Left lung (tissue), 10 donors: Measurements from ENCODE around the gene CYP4F22. TPM values are rescaled to one million over a fixed set of nuclear protein-coding genes. Genes with fewer than 3 reads are reported as not detected.
"Not testable (repeated sequence)": the region's sequence is repeated elsewhere in the genome, so short reads cannot be mapped to it uniquely, and the experiment has no call there.

Experiments used
- ATAC-seq: fragments of 200-7000 bp; cut with Tn5 transposase; one replicate; pipeline ENCODE4 v1.9.1; 2020; ENCODE audit warnings: moderate library complexity
- DNase-seq, 4 donors: peaks; one replicate each; pipeline ENCODE4 v3.0.0-alpha.2; 2013 to 2020
- H3K27ac ChIP-seq, 2 donors: fragments of 200-600 bp; sonication (generic) in 1 of 2; one replicate each; pipeline versions ENCODE4 v1.5.0 to v1.8.0; 2020 to 2021
- H3K27me3 ChIP-seq, 2 donors: fragments of 200-600 bp; sonication (generic) in 1 of 2; one replicate each; pipeline versions ENCODE4 v1.5.0 to v1.8.0; 2020 to 2021
- H3K36me3 ChIP-seq, 2 donors: fragments of 200-600 bp; sonication (generic) in 1 of 2; one replicate each; pipeline versions ENCODE4 v1.5.0 to v1.8.0; 2020 to 2021
- H3K4me1 ChIP-seq, 2 donors: fragments of 200-600 bp; one replicate each; pipeline ENCODE4 v1.8.0; 2021
- H3K4me3 ChIP-seq, 2 donors: fragments of 200-600 bp; sonication (generic) in 1 of 2; one replicate each; pipeline versions ENCODE4 v1.5.0 to v1.8.0; 2020 to 2021; ENCODE audit warnings: mild to moderate bottlenecking in 1 of 2
- H3K9me3 ChIP-seq, 2 donors: fragments of 200-600 bp; sonication (generic) in 1 of 2; one replicate each; pipeline versions ENCODE4 v1.5.0 to v1.8.0; 2020 to 2021
- CTCF ChIP-seq, 2 donors: fragments of 200-600 bp; sonication (generic) in 1 of 2; IDR thresholded peaks; one replicate each; pipeline versions ENCODE4 v1.5.0 to v1.8.0; 2021; ENCODE audit warnings: antibody characterized with exemption in 2 of 2
- intact Hi-C, 2 donors: fragments of 100-400 bp; cut with DNase I; formaldehyde crosslinking; loops; one replicate each; pipeline versions ENCODE4 v1.11.2 to v1.14.2; 2022
- polyA plus RNA-seq, 6 donors: library from polyadenylated mRNA; unstranded; fragments of 120-200 nt; gene quantifications; one replicate each; pipeline ENCODE4 v1.2.1, GENCODE V29; 2013; ENCODE audit not compliant: insufficient read length in 6 of 6
- total RNA-seq, 2 donors: library from RNA; stranded (reverse); fragmentation: NEBNext Ultra II Directional; extraction: Animal tissue kit (Norgen Biotek cat#: 25700); gene quantifications; one replicate each; pipeline ENCODE4 v1.2.1, GENCODE V29; 2021
- donor health status: DM: no; HTN: yes; CAD: no.
- donor health status: DM: no; HTN: no; CAD: no.

CYP4F22 gene
- total and polyA plus RNA-seq, 8 donors = 0.07 to 0.15 TPM; not detected in 6

- Histone ChIP-seq H3K27ac (no peak within 1 kb of the TSS), H3K27me3 (no peaks in the 10 kb centered on the region), H3K4me1 (no peaks in the 10 kb centered on the region), H3K36me3 (no peaks in the 10 kb centered on the region), H3K9me3 (no peaks in the 10 kb centered on the region), H3K4me3 (no peak within 1 kb of the TSS)
- ATAC-seq (peak; percentile 96), DNase-seq (peak in 2 of 4 donors; percentile 47 to 58)
- intact Hi-C loops = no loop called here
- TF ChIP-seq CTCF (IDR thresholded peaks at IDR 0.05) = no peak
Measured at GRCh38 chr19:15479391-15480345, 28.7 kb upstream of the CYP4F22 start, which contains the start of gene PGLYRP2. TSS of gene PGLYRP2 (minus strand) at chr19:15479501. CDS start at chr19:15479371, 130 bp downstream.

- ATAC-seq, DNase-seq, H3K4me1 ChIP-seq, H3K9me3 ChIP-seq, intact Hi-C loops, H3K4me3 ChIP-seq, H3K36me3 ChIP-seq, H3K27ac ChIP-seq, H3K27me3 ChIP-seq: not testable (repeated sequence)
Measured at GRCh38 chr19:15480996-15481395, 27.3 kb upstream of the CYP4F22 start.

- H3K4me3 ChIP-seq, H3K27ac ChIP-seq, H3K36me3 ChIP-seq, DNase-seq, H3K9me3 ChIP-seq, intact Hi-C loops, H3K27me3 ChIP-seq, ATAC-seq, H3K4me1 ChIP-seq: not testable (repeated sequence)
Measured at GRCh38 chr19:15485768-15486167, 22.6 kb upstream of the CYP4F22 start.

GRCh38 chr19:15487038-15487437 lies 21.3 kb upstream of the CYP4F22 start:
- Histone ChIP-seq H3K27me3 (no peaks in the 10 kb centered on the region), H3K27ac (no peak overlapping the region), H3K4me1 (no peaks in the 10 kb centered on the region), H3K36me3 (no peaks in the 10 kb centered on the region), H3K4me3 (no peak overlapping the region), H3K9me3 (no peaks in the 10 kb centered on the region)
- intact Hi-C loops = no loop called here
- ATAC-seq (no peak), DNase-seq (no peak)
- no peak for TF ChIP-seq CTCF (IDR thresholded peaks at IDR 0.05)

GRCh38 chr19:15488489-15489226 lies 19.7 kb upstream of the CYP4F22 start:
- ATAC-seq = no peak
- no peak for TF ChIP-seq CTCF (IDR thresholded peaks at IDR 0.05)
- no peaks in the 10 kb centered on the region for H3K4me1 ChIP-seq
- H3K27ac ChIP-seq = no peak overlapping the region
- no peaks in the 10 kb centered on the region for H3K27me3 ChIP-seq
- intact Hi-C loops = no loop called here
- no peak overlapping the region for H3K4me3 ChIP-seq
- no peak for DNase-seq
- no peaks in the 10 kb centered on the region for H3K9me3 ChIP-seq
- H3K36me3 ChIP-seq = no peaks in the 10 kb centered on the region

- no peaks in the 10 kb centered on the region for H3K36me3 ChIP-seq
- H3K4me1 ChIP-seq = no peaks in the 10 kb centered on the region
- no peak for ATAC-seq
- H3K4me3 ChIP-seq = no peak overlapping the region
- DNase-seq = no peak
- no peaks in the 10 kb centered on the region for H3K9me3 ChIP-seq
- H3K27me3 ChIP-seq = peaks cover 0 to 10% of the 10 kb centered on the region in 2 donors
- H3K27ac ChIP-seq = no peak overlapping the region
- TF ChIP-seq CTCF (IDR thresholded peaks at IDR 0.05) = no peak
- intact Hi-C loops = no loop called here
Measured at GRCh38 chr19:15495151-15495550, 13.2 kb upstream of the CYP4F22 start.
